Measurements from ENCODE around the gene MS4A7.
"Not testable (repeated sequence)": the region's sequence is repeated elsewhere in the genome, so short reads cannot be mapped to it uniquely, and the experiment has no call there.

Gene MS4A7

GRCh38 chr11:60378354-60378753, at the start of gene MS4A7:
TSS of gene MS4A7 (plus strand) at chr11:60378532. CDS start at chr11:60383142, 4,610 bp downstream.
- FAIRE-seq, result no peak

- no peak for FAIRE-seq
Measured at GRCh38 chr11:60332846-60333245, 45.5 kb upstream of the MS4A7 start.

GRCh38 chr11:60334005-60334620, 44.2 kb upstream of the MS4A7 start:
- no peak for FAIRE-seq

- FAIRE-seq, result no peak
Measured at GRCh38 chr11:60336767-60337391, 41.5 kb upstream of the MS4A7 start.

- FAIRE-seq, result no peak
Measured at GRCh38 chr11:60338053-60338452, 40.3 kb upstream of the MS4A7 start.

GRCh38 chr11:60339356-60339755, 39.0 kb upstream of the MS4A7 start:
- no peak for FAIRE-seq

GRCh38 chr11:60343094-60343704, 35.1 kb upstream of the MS4A7 start:
- FAIRE-seq, result no peak

- no peak for FAIRE-seq
Measured at GRCh38 chr11:60344146-60344545, 34.2 kb upstream of the MS4A7 start.

- no peak for FAIRE-seq
Measured at GRCh38 chr11:60345489-60345888, 32.8 kb upstream of the MS4A7 start.

- no peak for FAIRE-seq
Measured at GRCh38 chr11:60347084-60347797, 31.1 kb upstream of the MS4A7 start.

GRCh38 chr11:60348116-60348515, 30.2 kb upstream of the MS4A7 start:
- no peak for FAIRE-seq

GRCh38 chr11:60349990-60350389, 28.3 kb upstream of the MS4A7 start:
- no peak for FAIRE-seq

- FAIRE-seq, result no peak
Measured at GRCh38 chr11:60357771-60358170, 20.6 kb upstream of the MS4A7 start.

- FAIRE-seq, result no peak
Measured at GRCh38 chr11:60360621-60361020, 17.7 kb upstream of the MS4A7 start.

- no peak for FAIRE-seq
Measured at GRCh38 chr11:60362241-60362640, 16.1 kb upstream of the MS4A7 start.

- peak; percentile 80 for FAIRE-seq
Measured at GRCh38 chr11:60363542-60364470, 14.5 kb upstream of the MS4A7 start.

- FAIRE-seq, result not testable (repeated sequence)
Measured at GRCh38 chr11:60366262-60366904, 11.9 kb upstream of the MS4A7 start.

- no peak for FAIRE-seq
Measured at GRCh38 chr11:60367009-60367408, 11.3 kb upstream of the MS4A7 start.

GRCh38 chr11:60367896-60368295, 10.4 kb upstream of the MS4A7 start:
- no peak for FAIRE-seq

- no peak for FAIRE-seq
Measured at GRCh38 chr11:60370252-60370810, 8.0 kb upstream of the MS4A7 start.

- no peak for FAIRE-seq
Measured at GRCh38 chr11:60370811-60371298, 7.5 kb upstream of the MS4A7 start.

- FAIRE-seq, result no peak
Measured at GRCh38 chr11:60371386-60371785, 6.9 kb upstream of the MS4A7 start.
